Activated T-cell treated with anti-CD3 and anti-CD28 coated beads, Interleukin-2, amount 50 U/mL, for 24 hours (primary cell): ENCODE data around the gene LRFN2.

ENCODE experiments used
- DNase-seq: peaks from one replicate; pipeline ENCODE4 v3.0.0-alpha.2; 2020
- H3K27ac Mint-ChIP-seq: 2 replicates; pipeline ENCODE4 v1.8.0; 2020; ENCODE audit warnings: mild to moderate bottlenecking, mixed read lengths
- H3K27me3 Mint-ChIP-seq: 2 replicates; pipeline ENCODE4 v1.8.0; 2020; ENCODE audit warnings: mixed read lengths
- H3K36me3 Mint-ChIP-seq: 2 replicates; pipeline ENCODE4 v1.8.0; 2020; ENCODE audit warnings: low read depth, mixed read lengths
- H3K4me1 Mint-ChIP-seq: 2 replicates; pipeline ENCODE4 v1.8.0; 2020; ENCODE audit warnings: low read depth, mixed read lengths
- H3K4me3 Mint-ChIP-seq: 2 replicates; pipeline ENCODE4 v1.8.0; 2020; ENCODE audit warnings: mild to moderate bottlenecking, moderate library complexity, mixed read lengths
- H3K9me3 Mint-ChIP-seq: 2 replicates; pipeline ENCODE4 v1.8.0; 2020; ENCODE audit warnings: mixed read lengths

Gene LRFN2

GRCh38 chr6:40444312-40444711 is 142.9 kb downstream of the LRFN2 start:
- DNase-seq = no peak
- no peak overlapping the region for H3K27ac Mint-ChIP-seq
- no peak overlapping the region for H3K4me3 Mint-ChIP-seq
- peaks cover 10% of the 10 kb centered on the region for H3K4me1 Mint-ChIP-seq
- no peaks in the 10 kb centered on the region for H3K27me3 Mint-ChIP-seq
- H3K9me3 Mint-ChIP-seq = no peaks in the 10 kb centered on the region
- no peaks in the 10 kb centered on the region for H3K36me3 Mint-ChIP-seq

- no peaks in the 10 kb centered on the region for H3K36me3 Mint-ChIP-seq
- H3K9me3 Mint-ChIP-seq = no peaks in the 10 kb centered on the region
- DNase-seq = no peak
- H3K27me3 Mint-ChIP-seq = no peaks in the 10 kb centered on the region
- H3K4me3 Mint-ChIP-seq = no peak overlapping the region
- no peak overlapping the region for H3K27ac Mint-ChIP-seq
- peaks cover 9% of the 10 kb centered on the region for H3K4me1 Mint-ChIP-seq
Measured at GRCh38 chr6:40443842-40444241, 143.3 kb downstream of the LRFN2 start.

DNA sequence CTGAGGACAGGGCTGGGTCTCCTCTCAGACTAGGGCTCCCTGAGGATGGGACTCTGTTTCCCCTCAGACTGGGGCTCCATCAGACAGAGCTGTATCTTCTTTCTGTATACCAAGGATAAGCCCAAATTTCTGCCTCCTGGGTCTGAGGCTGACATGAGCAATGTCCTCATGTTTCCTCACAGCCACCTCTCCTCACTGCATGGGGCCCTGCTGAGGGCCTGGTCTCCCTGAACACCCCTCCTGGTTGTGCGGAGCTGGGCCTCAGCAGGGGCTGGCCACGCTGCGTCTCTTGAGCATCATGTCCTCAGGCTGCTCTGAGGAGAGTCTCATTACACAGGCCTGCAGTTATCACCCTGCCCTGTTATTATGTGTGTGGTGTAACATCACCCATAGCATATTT is 144.6 kb downstream of the LRFN2 start:
- Mint-ChIP-seq H3K9me3 (no peaks in the 10 kb centered on the region), H3K4me1 (peaks cover 9% of the 10 kb centered on the region), H3K36me3 (no peaks in the 10 kb centered on the region), H3K27me3 (no peaks in the 10 kb centered on the region), H3K4me3 (no peak overlapping the region), H3K27ac (no peak overlapping the region)
- no peak for DNase-seq

DNA sequence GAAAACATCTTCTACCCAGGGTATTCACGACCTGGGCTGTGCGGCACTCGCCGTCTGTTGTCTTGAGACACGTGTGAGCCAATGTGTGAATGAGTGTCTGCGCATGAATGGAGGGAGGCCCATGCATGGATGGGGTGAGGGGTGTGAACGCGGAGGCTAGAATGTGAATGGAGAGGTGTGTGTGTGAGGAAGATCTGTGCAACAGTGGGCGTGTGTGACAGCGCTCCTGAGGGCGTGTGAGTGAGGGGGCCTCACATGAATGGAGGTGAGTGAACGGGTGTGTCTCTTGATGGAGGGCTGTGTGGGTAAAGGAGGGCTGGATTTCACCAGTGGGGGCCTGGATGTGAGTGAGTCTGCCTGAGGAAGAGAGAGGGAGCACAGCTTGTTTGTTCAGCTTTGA is 146.0 kb downstream of the LRFN2 start:
- Mint-ChIP-seq H3K27ac (no peak overlapping the region), H3K36me3 (no peaks in the 10 kb centered on the region), H3K4me3 (no peak overlapping the region), H3K27me3 (no peaks in the 10 kb centered on the region), H3K4me1 (peaks cover 18% of the 10 kb centered on the region), H3K9me3 (no peaks in the 10 kb centered on the region)
- DNase-seq = no peak

- Mint-ChIP-seq H3K4me3 (no peak overlapping the region), H3K36me3 (no peaks in the 10 kb centered on the region), H3K27ac (no peak overlapping the region), H3K4me1 (peaks cover 18% of the 10 kb centered on the region), H3K9me3 (no peaks in the 10 kb centered on the region), H3K27me3 (no peaks in the 10 kb centered on the region)
- DNase-seq = no peak
Measured at GRCh38 chr6:40440053-40440452, 147.1 kb downstream of the LRFN2 start.

GRCh38 chr6:40439026-40439800 is 148.0 kb downstream of the LRFN2 start:
- H3K9me3 Mint-ChIP-seq = no peaks in the 10 kb centered on the region
- no peaks in the 10 kb centered on the region for H3K36me3 Mint-ChIP-seq
- H3K27me3 Mint-ChIP-seq = no peaks in the 10 kb centered on the region
- H3K4me3 Mint-ChIP-seq = no peak overlapping the region
- no peak overlapping the region for H3K27ac Mint-ChIP-seq
- peaks cover 18% of the 10 kb centered on the region for H3K4me1 Mint-ChIP-seq
- no peak for DNase-seq

DNA sequence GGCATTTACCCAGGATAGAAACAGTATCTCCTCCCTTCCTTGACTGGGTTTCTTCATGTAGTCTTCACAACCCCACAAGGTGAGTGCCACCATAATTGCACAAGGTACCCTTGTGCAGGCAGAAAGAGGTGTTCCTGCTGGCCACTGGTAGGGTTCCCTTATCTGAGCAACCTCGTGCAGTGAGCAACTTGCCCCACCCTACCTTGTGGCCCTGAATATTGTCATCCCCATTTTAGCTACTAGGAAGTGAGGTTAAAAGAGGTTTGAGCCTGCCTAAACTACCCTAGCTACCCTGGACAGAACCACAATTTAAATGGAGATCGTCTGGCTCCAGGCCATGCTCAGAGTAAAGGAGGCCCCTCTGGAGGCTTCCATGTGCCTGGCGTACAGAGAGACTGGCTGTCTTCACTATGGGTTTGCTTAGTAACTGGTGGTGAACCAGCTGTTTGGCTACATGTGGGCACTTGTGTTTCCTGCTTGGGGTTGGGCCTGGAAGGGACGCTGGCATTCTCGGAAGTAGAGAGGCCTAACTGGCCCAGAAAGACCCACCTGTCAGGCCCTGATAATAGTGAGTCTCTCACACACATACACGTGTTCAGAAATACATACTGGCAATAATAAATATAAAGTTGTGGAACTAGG is 148.8 kb downstream of the LRFN2 start:
- no peak for DNase-seq
- H3K36me3 Mint-ChIP-seq = no peaks in the 10 kb centered on the region
- no peak overlapping the region for H3K4me3 Mint-ChIP-seq
- peaks cover 18% of the 10 kb centered on the region for H3K4me1 Mint-ChIP-seq
- no peaks in the 10 kb centered on the region for H3K27me3 Mint-ChIP-seq
- H3K9me3 Mint-ChIP-seq = no peaks in the 10 kb centered on the region
- H3K27ac Mint-ChIP-seq = no peak overlapping the region

DNA sequence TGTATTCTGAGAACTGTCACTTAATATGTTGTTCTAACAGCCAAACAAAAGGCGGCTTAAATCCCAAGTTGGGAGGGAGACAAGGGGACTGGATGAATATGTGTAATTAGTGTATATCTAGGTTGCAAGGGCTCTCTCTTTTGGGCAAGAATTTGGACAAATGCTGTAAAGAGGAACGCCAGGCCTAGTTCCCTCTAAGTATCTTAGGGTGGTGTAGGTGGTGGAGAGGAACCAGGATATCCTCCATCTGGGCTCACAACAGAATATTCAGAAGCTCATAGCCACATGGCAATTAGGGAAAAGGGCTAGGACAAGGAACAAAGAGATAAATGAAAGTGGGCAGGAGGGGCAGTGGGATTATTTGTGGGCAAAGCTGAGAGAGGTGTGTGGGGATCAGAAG is 149.5 kb downstream of the LRFN2 start:
- Mint-ChIP-seq H3K4me1 (peaks cover 18% of the 10 kb centered on the region), H3K4me3 (no peak overlapping the region), H3K36me3 (no peaks in the 10 kb centered on the region), H3K27ac (no peak overlapping the region), H3K27me3 (no peaks in the 10 kb centered on the region), H3K9me3 (no peaks in the 10 kb centered on the region)
- no peak for DNase-seq

DNA sequence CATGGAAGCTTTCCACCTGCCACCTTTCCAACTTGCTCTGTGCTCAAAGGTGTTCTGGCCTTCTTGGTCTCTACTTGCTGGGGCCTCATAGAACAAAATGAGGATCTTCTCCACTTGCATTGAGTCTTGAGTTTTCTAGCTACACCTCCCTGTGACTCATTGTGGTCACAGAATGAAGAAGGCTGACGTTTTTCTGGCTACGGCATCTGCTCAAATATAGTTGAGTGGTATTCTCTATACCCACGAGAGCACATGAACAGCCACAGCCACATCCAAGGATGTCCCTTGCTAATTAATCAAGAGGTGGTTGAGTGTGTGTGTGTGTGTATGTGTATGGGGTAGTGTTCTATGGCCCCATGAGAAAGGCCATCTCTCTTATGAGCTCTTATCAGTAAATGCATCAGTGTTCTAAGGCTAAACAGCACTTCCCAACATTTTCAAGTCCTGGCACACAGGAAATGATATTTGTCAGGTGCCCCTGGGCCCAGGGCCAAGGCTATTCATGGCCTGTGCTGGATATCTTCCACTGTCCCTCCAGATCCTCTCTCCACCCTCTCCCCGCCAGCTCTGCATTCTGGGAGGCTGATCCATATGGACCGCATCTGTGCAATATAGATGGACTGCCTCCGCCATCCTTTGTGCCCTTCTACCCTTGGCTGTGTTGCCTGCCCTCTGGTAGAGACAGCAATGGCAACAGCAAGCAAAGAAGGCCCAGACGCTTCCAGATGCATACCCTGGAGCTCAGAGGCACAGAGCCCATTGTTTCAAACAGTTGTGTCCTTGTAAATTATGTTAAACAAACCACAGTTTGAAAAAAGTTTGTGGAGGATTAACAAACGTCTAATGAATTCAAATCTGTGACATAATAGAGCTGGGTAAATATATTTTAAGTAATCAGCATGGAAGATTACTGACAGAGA is 150.2 kb downstream of the LRFN2 start:
- Mint-ChIP-seq H3K27ac (peak overlapping the region; percentile 27), H3K27me3 (no peaks in the 10 kb centered on the region), H3K4me1 (peaks cover 18% of the 10 kb centered on the region), H3K4me3 (no peak overlapping the region), H3K9me3 (no peaks in the 10 kb centered on the region), H3K36me3 (no peaks in the 10 kb centered on the region)
- DNase-seq = no peak

DNA sequence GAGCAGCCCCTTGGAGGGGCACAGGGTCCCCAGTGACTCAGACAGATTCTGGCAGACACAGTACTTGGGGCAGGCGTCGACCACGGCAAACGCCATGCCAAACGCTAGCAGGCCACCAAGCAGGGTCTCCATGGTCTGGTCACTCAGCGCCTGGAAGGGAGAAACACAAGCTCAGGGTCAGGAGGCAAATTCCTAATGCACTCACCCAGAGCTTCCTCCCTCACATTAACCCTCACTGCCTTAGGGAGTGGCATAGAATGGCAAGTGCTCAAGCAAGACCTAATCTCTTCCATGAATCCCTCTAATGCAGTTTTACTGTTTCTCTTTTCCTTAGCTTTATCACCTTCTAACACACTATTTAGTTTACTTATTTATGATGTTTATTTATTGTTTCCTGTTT is 154.2 kb downstream of the LRFN2 start:
- Mint-ChIP-seq H3K36me3 (no peaks in the 10 kb centered on the region), H3K27ac (no peak overlapping the region), H3K9me3 (no peaks in the 10 kb centered on the region), H3K4me1 (peaks cover 9% of the 10 kb centered on the region), H3K27me3 (no peaks in the 10 kb centered on the region), H3K4me3 (no peak overlapping the region)
- DNase-seq = no peak

- no peaks in the 10 kb centered on the region for H3K27me3 Mint-ChIP-seq
- H3K27ac Mint-ChIP-seq = no peak overlapping the region
- no peaks in the 10 kb centered on the region for H3K36me3 Mint-ChIP-seq
- no peak for DNase-seq
- no peaks in the 10 kb centered on the region for H3K9me3 Mint-ChIP-seq
- no peak overlapping the region for H3K4me3 Mint-ChIP-seq
- peaks cover 4% of the 10 kb centered on the region for H3K4me1 Mint-ChIP-seq
Measured at GRCh38 chr6:40431706-40432105, 155.5 kb downstream of the LRFN2 start.

DNA sequence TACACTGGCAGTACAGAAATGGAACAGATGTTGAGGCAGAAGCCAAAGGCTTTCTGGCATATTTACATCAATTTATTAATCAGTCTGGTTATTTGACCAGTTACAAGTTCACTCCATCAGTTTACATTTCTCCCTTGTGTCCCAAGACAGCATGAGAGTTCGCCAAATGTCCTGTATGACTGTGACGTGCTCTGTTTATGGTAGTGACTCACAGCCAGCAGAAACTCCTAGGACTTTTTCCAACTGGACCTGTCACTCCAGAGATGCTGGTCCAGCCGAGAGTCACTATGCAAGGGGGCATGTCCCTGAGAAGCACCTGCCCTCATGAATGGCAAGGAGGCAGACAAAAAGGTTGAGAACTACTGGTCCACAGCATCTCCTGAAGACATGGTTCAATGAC is 160.0 kb downstream of the LRFN2 start:
- Mint-ChIP-seq H3K27ac (no peak overlapping the region), H3K27me3 (no peaks in the 10 kb centered on the region), H3K4me3 (no peak overlapping the region), H3K9me3 (no peaks in the 10 kb centered on the region), H3K36me3 (no peaks in the 10 kb centered on the region), H3K4me1 (no peaks in the 10 kb centered on the region)
- DNase-seq = no peak

GRCh38 chr6:40426346-40427066 is 160.7 kb downstream of the LRFN2 start:
- Mint-ChIP-seq H3K27me3 (no peaks in the 10 kb centered on the region), H3K27ac (no peak overlapping the region), H3K36me3 (no peaks in the 10 kb centered on the region)

DNA sequence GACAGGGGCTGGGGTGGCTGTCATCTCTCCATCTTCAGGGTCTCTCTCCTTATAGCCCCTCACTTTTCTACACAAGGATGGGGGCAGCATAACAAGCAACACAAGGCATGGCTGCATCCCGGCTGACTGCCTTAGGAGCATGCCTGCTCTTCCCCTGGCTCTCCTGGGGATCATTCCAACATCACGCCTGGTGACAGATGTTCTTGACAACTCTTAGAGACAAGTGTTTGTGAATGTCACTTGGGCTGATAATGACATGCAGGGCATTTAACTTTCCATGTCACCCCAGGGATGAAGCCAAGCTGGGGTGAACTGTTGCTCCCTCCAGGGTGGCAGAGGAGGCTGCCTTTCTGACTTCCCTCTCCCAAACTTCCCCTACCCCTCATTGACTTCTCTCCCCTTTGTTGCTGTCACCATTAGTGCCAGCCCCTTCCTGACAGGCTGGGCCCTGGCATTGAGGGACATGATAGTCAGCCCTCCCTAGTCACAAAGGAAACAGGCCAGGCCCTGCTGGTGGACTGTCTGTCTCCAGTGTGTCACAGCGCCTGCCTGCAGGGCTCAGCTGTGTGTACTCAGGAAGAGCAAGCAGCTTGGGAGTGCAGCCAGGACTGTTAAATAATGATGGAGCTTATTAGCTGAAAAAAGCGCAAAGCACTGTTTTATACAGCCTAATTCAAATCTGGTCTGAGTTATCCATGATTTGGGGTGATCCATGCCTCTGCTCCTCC is 161.8 kb downstream of the LRFN2 start:
- no peaks in the 10 kb centered on the region for H3K9me3 Mint-ChIP-seq
- H3K27ac Mint-ChIP-seq = no peak overlapping the region
- no peak for DNase-seq
- peaks cover 2% of the 10 kb centered on the region for H3K4me1 Mint-ChIP-seq
- H3K27me3 Mint-ChIP-seq = no peaks in the 10 kb centered on the region
- H3K4me3 Mint-ChIP-seq = no peak overlapping the region
- no peaks in the 10 kb centered on the region for H3K36me3 Mint-ChIP-seq

More at GRCh38 chr6:40426346-40427066, 160.7 kb downstream of the LRFN2 start:
- Mint-ChIP-seq H3K9me3 (no peaks in the 10 kb centered on the region), H3K4me3 (no peak overlapping the region), H3K4me1 (no peaks in the 10 kb centered on the region)
- DNase-seq = no peak
